ENCODE measurements around the gene FGFR4.

- TF ChIP-seq, protein P1, sequence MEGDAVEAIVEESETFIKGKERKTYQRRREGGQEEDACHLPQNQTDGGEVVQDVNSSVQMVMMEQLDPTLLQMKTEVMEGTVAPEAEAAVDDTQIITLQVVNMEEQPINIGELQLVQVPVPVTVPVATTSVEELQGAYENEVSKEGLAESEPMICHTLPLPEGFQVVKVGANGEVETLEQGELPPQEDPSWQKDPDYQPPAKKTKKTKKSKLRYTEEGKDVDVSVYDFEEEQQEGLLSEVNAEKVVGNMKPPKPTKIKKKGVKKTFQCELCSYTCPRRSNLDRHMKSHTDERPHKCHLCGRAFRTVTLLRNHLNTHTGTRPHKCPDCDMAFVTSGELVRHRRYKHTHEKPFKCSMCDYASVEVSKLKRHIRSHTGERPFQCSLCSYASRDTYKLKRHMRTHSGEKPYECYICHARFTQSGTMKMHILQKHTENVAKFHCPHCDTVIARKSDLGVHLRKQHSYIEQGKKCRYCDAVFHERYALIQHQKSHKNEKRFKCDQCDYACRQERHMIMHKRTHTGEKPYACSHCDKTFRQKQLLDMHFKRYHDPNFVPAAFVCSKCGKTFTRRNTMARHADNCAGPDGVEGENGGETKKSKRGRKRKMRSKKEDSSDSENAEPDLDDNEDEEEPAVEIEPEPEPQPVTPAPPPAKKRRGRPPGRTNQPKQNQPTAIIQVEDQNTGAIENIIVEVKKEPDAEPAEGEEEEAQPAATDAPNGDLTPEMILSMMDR (IDR thresholded peaks at IDR 0.05), result no peak
- TF ChIP-seq EP300 (IDR thresholded peaks at IDR 0.05) (no peak), POLR2AphosphoS5 (IDR thresholded peaks at IDR 0.05) (no peak), POLR2A (IDR thresholded peaks at IDR 0.05) (no peak)
These were observed 44.8 kb upstream of the FGFR4 start for GRCh38 chr5:177041936-177042335.

Measured in suprapubic skin (tissue), 4 donors.